OCI-LY7 (cell line): ENCODE data around the gene AIM2.
"Not testable (repeated sequence)": the region's sequence is repeated elsewhere in the genome, so short reads cannot be mapped to it uniquely, and the experiment has no call there.

ENCODE experiments used
- EZH2phosphoT487 ChIP-seq: fragments of 200-600 bp; sonication (generic); IDR thresholded peaks from 2 replicates; pipeline ENCODE4 v1.6.1; 2018; ENCODE audit warnings: low read depth, borderline replicate concordance, mild to moderate bottlenecking, mixed run types, antibody characterized with exemption, low read length, moderate library complexity, mixed read lengths
- TF ChIP-seq, protein P1 (sequence below): fragments of 200-600 bp; sonication (generic); conservative IDR thresholded peaks from 2 replicates; pipeline ENCODE4 v1.5.1; 2014; ENCODE audit warnings: mild to moderate bottlenecking, antibody characterized with exemption, low read length, moderate library complexity, mixed read lengths

DNA sequence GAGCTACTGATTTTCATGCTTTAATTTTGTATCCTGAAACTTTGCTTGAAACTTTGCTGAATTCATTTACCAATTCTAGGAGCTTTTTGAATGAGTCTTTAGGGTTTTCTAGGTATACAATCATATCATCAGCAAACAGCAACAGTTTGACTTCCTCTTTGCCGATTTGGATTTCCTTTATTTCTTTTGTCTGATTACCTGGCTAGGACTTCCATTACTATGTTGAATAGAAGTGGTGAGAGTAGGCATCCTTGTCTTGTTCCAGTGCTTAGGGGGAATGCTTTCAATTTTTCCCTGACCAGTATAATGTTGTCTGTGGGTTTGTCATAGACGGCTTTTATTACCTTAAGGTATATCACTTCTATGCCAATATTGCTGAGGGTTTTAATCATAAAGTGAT, 49.7 kb downstream of the AIM2 start:
- TF ChIP-seq, protein P1, sequence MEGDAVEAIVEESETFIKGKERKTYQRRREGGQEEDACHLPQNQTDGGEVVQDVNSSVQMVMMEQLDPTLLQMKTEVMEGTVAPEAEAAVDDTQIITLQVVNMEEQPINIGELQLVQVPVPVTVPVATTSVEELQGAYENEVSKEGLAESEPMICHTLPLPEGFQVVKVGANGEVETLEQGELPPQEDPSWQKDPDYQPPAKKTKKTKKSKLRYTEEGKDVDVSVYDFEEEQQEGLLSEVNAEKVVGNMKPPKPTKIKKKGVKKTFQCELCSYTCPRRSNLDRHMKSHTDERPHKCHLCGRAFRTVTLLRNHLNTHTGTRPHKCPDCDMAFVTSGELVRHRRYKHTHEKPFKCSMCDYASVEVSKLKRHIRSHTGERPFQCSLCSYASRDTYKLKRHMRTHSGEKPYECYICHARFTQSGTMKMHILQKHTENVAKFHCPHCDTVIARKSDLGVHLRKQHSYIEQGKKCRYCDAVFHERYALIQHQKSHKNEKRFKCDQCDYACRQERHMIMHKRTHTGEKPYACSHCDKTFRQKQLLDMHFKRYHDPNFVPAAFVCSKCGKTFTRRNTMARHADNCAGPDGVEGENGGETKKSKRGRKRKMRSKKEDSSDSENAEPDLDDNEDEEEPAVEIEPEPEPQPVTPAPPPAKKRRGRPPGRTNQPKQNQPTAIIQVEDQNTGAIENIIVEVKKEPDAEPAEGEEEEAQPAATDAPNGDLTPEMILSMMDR: not testable (repeated sequence)
- not testable (repeated sequence) for TF ChIP-seq EZH2phosphoT487
